T-helper 9 cell (primary cell): ENCODE data around the gene LDLRAD4.
"Not testable (repeated sequence)": the region's sequence is repeated elsewhere in the genome, so short reads cannot be mapped to it uniquely, and the experiment has no call there.

Experiments
- DNase-seq: peaks from one replicate; pipeline ENCODE4 v3.0.0-alpha.2; 2020

LDLRAD4 gene

GRCh38 chr18:13253786-13254688 is 35.5 kb downstream of the LDLRAD4 start:
- DNase-seq, result no peak

GRCh38 chr18:13254971-13255927 is 36.7 kb downstream of the LDLRAD4 start:
- DNase-seq, result no peak

- no peak for DNase-seq
Observed at GRCh38 chr18:13256444-13257305, 38.1 kb downstream of the LDLRAD4 start.

- DNase-seq, result no peak
Observed at GRCh38 chr18:13257361-13257980, 38.9 kb downstream of the LDLRAD4 start.

- DNase-seq, result no peak
Observed at GRCh38 chr18:13258921-13259320, 40.4 kb downstream of the LDLRAD4 start.

GRCh38 chr18:13259701-13260100 is 41.1 kb downstream of the LDLRAD4 start:
- DNase-seq, result no peak

GRCh38 chr18:13260197-13260934 is 41.8 kb downstream of the LDLRAD4 start:
- no peak for DNase-seq

- no peak for DNase-seq
Observed at GRCh38 chr18:13260935-13261640, 42.5 kb downstream of the LDLRAD4 start.

GRCh38 chr18:13261661-13262357 is 43.2 kb downstream of the LDLRAD4 start:
- no peak for DNase-seq

GRCh38 chr18:13262358-13262680 is 43.8 kb downstream of the LDLRAD4 start:
- DNase-seq, result not testable (repeated sequence)

GRCh38 chr18:13262839-13263691 is 44.5 kb downstream of the LDLRAD4 start:
- no peak for DNase-seq

GRCh38 chr18:13264091-13265007 is 45.8 kb downstream of the LDLRAD4 start:
- no peak for DNase-seq

GRCh38 chr18:13265008-13265910 is 46.7 kb downstream of the LDLRAD4 start:
- DNase-seq, result no peak

- no peak for DNase-seq
Observed at GRCh38 chr18:13265911-13266217, 47.3 kb downstream of the LDLRAD4 start.

- DNase-seq, result no peak
Observed at GRCh38 chr18:13266218-13267100, 47.9 kb downstream of the LDLRAD4 start.

- DNase-seq, result no peak
Observed at GRCh38 chr18:13267431-13267873, 48.9 kb downstream of the LDLRAD4 start.
